Endothelial cell of umbilical vein (primary cell): ENCODE data around the gene RFC5. TPM values are rescaled to one million over a fixed set of nuclear protein-coding genes. Genes with fewer than 3 reads are reported as not detected.

Experiments
- BruUV-seq: library from RNA; stranded (reverse); fragments of 400-500 nt; replicated peaks from 2 replicates; lab custom pipeline; 2021; lab: Mats Ljungman, UMichigan
- CTCF ChIA-PET: fragments of 300-600, 350-600 bp; sonication (Branson Sonifier 250); formaldehyde crosslinking; loops from one replicate; lab custom pipeline; 2021; ENCODE audit warnings: antibody characterized with exemption, inconsistent platforms; lab: Charles Lee
- POLR2A ChIA-PET: fragments of 300-600, 350-600 bp; sonication (Branson Sonifier 250); formaldehyde crosslinking; loops from one replicate; lab custom pipeline; 2021; ENCODE audit warnings: antibody characterized with exemption, inconsistent platforms; lab: Charles Lee
- DNase-seq: peaks from one replicate; pipeline ENCODE4 v3.0.0-alpha.2; 2011; ENCODE audit warnings: low read depth, low spot score
- FAIRE-seq: peaks from 2 replicates; lab custom pipeline; 2011; peaks lifted over from hg19 to GRCh38; lab: Jason Lieb, UNC
- H2AFZ ChIP-seq: 2 replicates; pipeline ENCODE4 v1.6.0; 2012; ENCODE audit warnings: low read depth, low read length, control low read depth, inconsistent platforms
- H3K27ac ChIP-seq: 2 replicates; pipeline ENCODE4 v1.5.1; 2011; ENCODE audit warnings: low read depth, mild to moderate bottlenecking, control low read depth, low read length, moderate library complexity; ENCODE audit not compliant: insufficient read depth
- H3K27me3 ChIP-seq, 2 experiments: 2 replicates each; pipeline versions ENCODE4 v1.6.0 to v1.6.1; 2011; ENCODE audit warnings: low read length in 2 of 2, mixed read lengths in 1 of 2; ENCODE audit not compliant: control insufficient read depth in 2 of 2, insufficient read depth in 2 of 2
- H3K36me3 ChIP-seq, 2 experiments: 2 replicates in 1 of 2; 3 replicates in 1 of 2; pipeline ENCODE4 v1.5.1; 2011; ENCODE audit warnings: low read length in 2 of 2, mild to moderate bottlenecking in 1 of 2, moderate library complexity in 1 of 2; ENCODE audit not compliant: control insufficient read depth in 2 of 2, insufficient read depth in 2 of 2; ENCODE audit errors: extremely low read depth in 1 of 2
- H3K4me1 ChIP-seq: 3 replicates; pipeline ENCODE4 v1.5.1; 2011; ENCODE audit warnings: mild to moderate bottlenecking, low read length; ENCODE audit not compliant: control insufficient read depth, insufficient read depth; ENCODE audit errors: extremely low read depth
- H3K4me2 ChIP-seq: 2 replicates; pipeline ENCODE4 v1.6.1; 2011; ENCODE audit warnings: low read length, control low read depth, mixed read lengths; ENCODE audit not compliant: insufficient read depth
- H3K4me3 ChIP-seq, 3 experiments: fragments of 200-600 bp in 1 of 3; sonication (generic), shearing (Covaris generic) in 1 of 3; replicated peaks in 1 of 3; 2 replicates each; pipeline ENCODE4 v1.5.1; 2011 to 2016; ENCODE audit warnings: control low read depth in 3 of 3, low read length in 3 of 3, mild to moderate bottlenecking in 2 of 3, inconsistent platforms in 1 of 3, low read depth in 1 of 3, moderate library complexity in 1 of 3; ENCODE audit not compliant: insufficient read depth in 1 of 3
- H3K79me2 ChIP-seq: 2 replicates; pipeline ENCODE4 v1.6.0; 2012; ENCODE audit warnings: low read length, inconsistent platforms; ENCODE audit not compliant: control insufficient read depth, insufficient read depth
- H3K9ac ChIP-seq: replicated peaks from 2 replicates; pipeline ENCODE3; 2011; ENCODE audit warnings: low read length, control low read depth; ENCODE audit not compliant: insufficient read depth; ENCODE audit errors: extremely low read depth
- H3K9me1 ChIP-seq: replicated peaks from 3 replicates; pipeline ENCODE4 v1.6.0; 2011; ENCODE audit warnings: mild to moderate bottlenecking, low read length; ENCODE audit not compliant: control insufficient read depth, insufficient read depth; ENCODE audit errors: extremely low read depth
- H3K9me3 ChIP-seq: replicated peaks from 2 replicates; pipeline ENCODE4 v1.5.1; 2012; ENCODE audit warnings: low read length, inconsistent platforms; ENCODE audit not compliant: control insufficient read depth, insufficient read depth
- H4K20me1 ChIP-seq: replicated peaks from 2 replicates; pipeline ENCODE3; 2011; ENCODE audit warnings: mild to moderate bottlenecking, low read length; ENCODE audit not compliant: control insufficient read depth, insufficient read depth; ENCODE audit errors: extremely low read depth
- EZH2 ChIP-seq: IDR thresholded peaks from 2 replicates; pipeline ENCODE4 v1.6.1; 2012; ENCODE audit warnings: borderline replicate concordance, low read depth, mild to moderate bottlenecking, moderate library complexity, low read length, inconsistent platforms; ENCODE audit not compliant: severe bottlenecking
- FOS ChIP-seq: IDR thresholded peaks from 2 replicates; pipeline ENCODE4 v1.6.1; 2011; ENCODE audit warnings: mild to moderate bottlenecking, low read length, moderate library complexity, borderline replicate concordance; ENCODE audit not compliant: insufficient read depth
- GATA2 ChIP-seq: IDR thresholded peaks from 2 replicates; pipeline ENCODE4 v1.7.0; 2011; ENCODE audit warnings: low read depth, mild to moderate bottlenecking, moderate library complexity, mixed read lengths, low read length; ENCODE audit not compliant: insufficient read length, insufficient read depth
- JUN ChIP-seq: IDR thresholded peaks from 2 replicates; pipeline ENCODE4 v1.6.1; 2011; ENCODE audit warnings: borderline replicate concordance, low read depth; ENCODE audit not compliant: insufficient read length, insufficient read depth
- MYC ChIP-seq: IDR thresholded peaks from one replicate; pipeline ENCODE4 v1.6.1; 2011; ENCODE audit warnings: mild to moderate bottlenecking, low read depth, low read length
- POLR2A ChIP-seq: IDR thresholded peaks from 2 replicates; pipeline ENCODE4 v1.6.1; 2012; ENCODE audit warnings: low read depth, mild to moderate bottlenecking, control low read depth, low read length
- POLR2AphosphoS5 ChIP-seq: IDR thresholded peaks from 2 replicates; pipeline ENCODE4 v1.6.1; 2012; ENCODE audit warnings: low read depth, mild to moderate bottlenecking, control low read depth, low read length, moderate library complexity; ENCODE audit not compliant: insufficient read depth
- dilution Hi-C: fragments of 300-500 bp; cut with MboI; formaldehyde crosslinking; loops from one replicate; pipeline ENCODE4 v1.15.0; 2019; ENCODE audit warnings: low sequenced_read_pairs; ENCODE audit not compliant: extremely low pct_ligation_motif_present
- intact Hi-C: fragments of 100-400 bp; cut with micrococcal nuclease; formaldehyde crosslinking; loops from one replicate; pipeline ENCODE4 v1.10.0; 2022
- polyA plus RNA-seq, 4 experiments: library from polyadenylated mRNA; depleted of rRNA in 3 of 4; stranded (reverse) in 3 of 4; unstranded in 1 of 4; fragments of >200 nt; gene quantifications; 2 replicates each; pipeline versions ENCODE4 v1.2.1 to v1.2.3, GENCODE V29; 2011 to 2012; ENCODE audit warnings: missing spikeins in 1 of 4
- total RNA-seq: library from RNA; stranded (reverse); gene quantifications from 2 replicates; pipeline ENCODE4 v1.2.3, GENCODE V29; 2021
- TF ChIP-seq, protein P1 (sequence below), 2 donors: IDR thresholded peaks; 1 replicate in 1 of 2; 2 replicates in 1 of 2; pipeline ENCODE4 v1.5.1; 2011; ENCODE audit warnings: low read length in 2 of 2, mild to moderate bottlenecking in 2 of 2, moderate library complexity in 2 of 2, control low read depth in 1 of 2, inconsistent platforms in 1 of 2, low read depth in 1 of 2; ENCODE audit not compliant: insufficient read depth in 1 of 2; ENCODE audit errors: extremely low read depth in 1 of 2
- TF ChIP-seq, protein P2 (sequence below): IDR thresholded peaks from 2 replicates; pipeline ENCODE4 v1.6.1; 2011; ENCODE audit not compliant: insufficient read depth, insufficient read length

RFC5 gene
- total and polyA plus RNA-seq, 2 donors (not counting 3 experiments of a cell fraction or from before 2014, with no cell fraction given): 18.1 to 23.3 TPM

DNA sequence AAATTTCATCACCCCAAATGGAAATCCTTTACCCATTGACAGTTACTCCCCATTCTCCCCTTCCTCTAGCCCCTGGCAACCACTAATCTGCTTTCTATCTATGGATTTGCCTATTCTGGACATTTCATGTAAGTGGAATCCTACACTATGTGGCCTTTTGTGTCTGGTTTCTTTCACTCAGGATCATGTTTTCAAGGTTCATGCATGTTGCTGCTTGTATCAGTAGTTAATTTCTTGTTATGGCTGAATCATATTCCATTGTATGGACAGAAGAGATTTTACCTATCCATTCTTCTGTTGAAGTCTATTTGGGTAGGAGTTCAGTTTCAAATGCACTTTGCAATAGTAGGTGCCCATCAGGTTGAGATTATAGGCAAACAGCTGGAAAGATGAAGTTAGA lies 1.4 kb downstream of the RFC5 start:
- dilution Hi-C loops (no loop called here), intact Hi-C loops (loop anchor here (2.0 to 5.0 kb wide), 3 partner anchors 15 to 359 kb away; partner anchors contain the start of genes SUDS3 and VSIG10)
- peaks cover 2 to 4% of the 10 kb centered on the region in 2 experiments for H3K27me3 ChIP-seq
- no peak overlapping the region for H3K27ac ChIP-seq
- no peak for DNase-seq
- POLR2A ChIA-PET: no interaction called here
- CTCF ChIA-PET: no interaction called here
- no peak for TF ChIP-seq MYC
- TF ChIP-seq GATA2: no peak
- no peak for TF ChIP-seq EZH2
- TF ChIP-seq POLR2A: no peak
- TF ChIP-seq, protein P1, sequence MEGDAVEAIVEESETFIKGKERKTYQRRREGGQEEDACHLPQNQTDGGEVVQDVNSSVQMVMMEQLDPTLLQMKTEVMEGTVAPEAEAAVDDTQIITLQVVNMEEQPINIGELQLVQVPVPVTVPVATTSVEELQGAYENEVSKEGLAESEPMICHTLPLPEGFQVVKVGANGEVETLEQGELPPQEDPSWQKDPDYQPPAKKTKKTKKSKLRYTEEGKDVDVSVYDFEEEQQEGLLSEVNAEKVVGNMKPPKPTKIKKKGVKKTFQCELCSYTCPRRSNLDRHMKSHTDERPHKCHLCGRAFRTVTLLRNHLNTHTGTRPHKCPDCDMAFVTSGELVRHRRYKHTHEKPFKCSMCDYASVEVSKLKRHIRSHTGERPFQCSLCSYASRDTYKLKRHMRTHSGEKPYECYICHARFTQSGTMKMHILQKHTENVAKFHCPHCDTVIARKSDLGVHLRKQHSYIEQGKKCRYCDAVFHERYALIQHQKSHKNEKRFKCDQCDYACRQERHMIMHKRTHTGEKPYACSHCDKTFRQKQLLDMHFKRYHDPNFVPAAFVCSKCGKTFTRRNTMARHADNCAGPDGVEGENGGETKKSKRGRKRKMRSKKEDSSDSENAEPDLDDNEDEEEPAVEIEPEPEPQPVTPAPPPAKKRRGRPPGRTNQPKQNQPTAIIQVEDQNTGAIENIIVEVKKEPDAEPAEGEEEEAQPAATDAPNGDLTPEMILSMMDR (IDR thresholded peaks at IDR 0.05; ENCODE audit: extremely low read depth in 1 of 2, insufficient read depth in 1 of 2, low read depth in 1 of 2, low read length in 2 of 2): no peak
- TF ChIP-seq FOS: no peak
- no peak for TF ChIP-seq POLR2AphosphoS5
- TF ChIP-seq, protein P2, sequence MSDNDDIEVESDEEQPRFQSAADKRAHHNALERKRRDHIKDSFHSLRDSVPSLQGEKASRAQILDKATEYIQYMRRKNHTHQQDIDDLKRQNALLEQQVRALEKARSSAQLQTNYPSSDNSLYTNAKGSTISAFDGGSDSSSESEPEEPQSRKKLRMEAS: no peak
- no peak for TF ChIP-seq JUN
- no peak overlapping the region for H3K9ac ChIP-seq
- peaks cover 7% of the 10 kb centered on the region in 2 experiments for H3K36me3 ChIP-seq
- H3K9me1 ChIP-seq: no peaks in the 10 kb centered on the region
- no peak overlapping the region for H3K4me3 ChIP-seq
- no peak overlapping the region for H2AFZ ChIP-seq
- no peaks in the 10 kb centered on the region for H3K9me3 ChIP-seq
- H3K4me2 ChIP-seq: peak overlapping the region; percentile 89
- no peak for FAIRE-seq
- H3K4me1 ChIP-seq: peaks cover 9% of the 10 kb centered on the region
- BruUV-seq: no TSS peak
- H3K79me2 ChIP-seq: peaks cover 15% of the 10 kb centered on the region
- no peaks in the 10 kb centered on the region for H4K20me1 ChIP-seq
